Astrocyte (in vitro differentiated cells and primary cell): ENCODE data around the gene CTIF.

Experiments used
- EZH2 ChIP-seq: IDR thresholded peaks from 2 replicates; pipeline ENCODE4 v1.6.1; 2012; ENCODE audit warnings: mild to moderate bottlenecking, low read length, inconsistent platforms; ENCODE audit not compliant: insufficient read depth
- TF ChIP-seq, protein P1 (sequence below): IDR thresholded peaks from 2 replicates; pipeline ENCODE4 v1.5.1; 2011; ENCODE audit warnings: low read depth, mild to moderate bottlenecking, inconsistent platforms, low read length, moderate library complexity; ENCODE audit not compliant: insufficient read depth

DNA sequence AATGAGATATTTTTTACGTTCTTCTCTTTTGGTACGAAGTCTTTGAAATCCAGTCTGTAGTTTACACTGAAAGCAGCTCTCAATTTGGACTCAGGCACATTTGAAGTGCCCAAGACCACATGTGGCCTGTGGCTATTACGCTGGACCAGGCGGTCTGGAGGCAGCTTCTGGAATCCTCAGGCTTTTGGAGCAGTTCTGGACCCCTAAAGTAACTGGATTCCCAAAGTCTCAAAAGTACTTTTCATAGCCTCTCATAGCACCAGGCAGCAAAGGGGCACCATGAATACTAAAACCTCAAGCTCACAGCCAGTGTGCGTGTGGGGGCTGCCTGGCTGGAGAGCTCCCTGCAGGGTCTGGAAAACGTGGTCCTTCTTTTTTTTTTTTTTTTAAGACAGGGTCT lies 293.0 kb downstream of the CTIF start:
- TF ChIP-seq, protein P1, sequence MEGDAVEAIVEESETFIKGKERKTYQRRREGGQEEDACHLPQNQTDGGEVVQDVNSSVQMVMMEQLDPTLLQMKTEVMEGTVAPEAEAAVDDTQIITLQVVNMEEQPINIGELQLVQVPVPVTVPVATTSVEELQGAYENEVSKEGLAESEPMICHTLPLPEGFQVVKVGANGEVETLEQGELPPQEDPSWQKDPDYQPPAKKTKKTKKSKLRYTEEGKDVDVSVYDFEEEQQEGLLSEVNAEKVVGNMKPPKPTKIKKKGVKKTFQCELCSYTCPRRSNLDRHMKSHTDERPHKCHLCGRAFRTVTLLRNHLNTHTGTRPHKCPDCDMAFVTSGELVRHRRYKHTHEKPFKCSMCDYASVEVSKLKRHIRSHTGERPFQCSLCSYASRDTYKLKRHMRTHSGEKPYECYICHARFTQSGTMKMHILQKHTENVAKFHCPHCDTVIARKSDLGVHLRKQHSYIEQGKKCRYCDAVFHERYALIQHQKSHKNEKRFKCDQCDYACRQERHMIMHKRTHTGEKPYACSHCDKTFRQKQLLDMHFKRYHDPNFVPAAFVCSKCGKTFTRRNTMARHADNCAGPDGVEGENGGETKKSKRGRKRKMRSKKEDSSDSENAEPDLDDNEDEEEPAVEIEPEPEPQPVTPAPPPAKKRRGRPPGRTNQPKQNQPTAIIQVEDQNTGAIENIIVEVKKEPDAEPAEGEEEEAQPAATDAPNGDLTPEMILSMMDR: no peak
- no peak for TF ChIP-seq EZH2
